ENCODE data around the gene MBP. TPM values are rescaled to one million over a fixed set of nuclear protein-coding genes. Genes with fewer than 3 reads are reported as not detected.

MBP gene
- total and polyA plus RNA-seq, 2 donors (not counting 3 experiments of a cell fraction or from before 2014, with no cell fraction given) = 1.7 to 2.3 TPM

- FAIRE-seq (no peak), DNase-seq (ENCODE audit: low read depth, low spot score) (no peak)
- CTCF ChIA-PET = interaction anchor here (1.3 to 1.6 kb wide), 2 partner anchors 134 to 276 kb away, joined by 4 to 5 read pairs; no protein-coding TSS in a partner anchor
- H3K4me2 ChIP-seq (ENCODE audit: insufficient read depth, low read length) = no peak overlapping the region
- no TSS peak for BruUV-seq (replicated peaks)
- intact Hi-C loops (cut with micrococcal nuclease) = no loop called here
- no peaks in the 10 kb centered on the region for H4K20me1 ChIP-seq (replicated peaks; ENCODE audit: control insufficient read depth, extremely low read depth, insufficient read depth, low read length)
- H3K36me3 ChIP-seq (ENCODE audit: control insufficient read depth in 2 of 2, extremely low read depth in 1 of 2, insufficient read depth in 2 of 2, low read length in 2 of 2) = no peaks in the 10 kb centered on the region
- H3K27ac ChIP-seq (ENCODE audit: insufficient read depth, low read depth, low read length) = no peak overlapping the region
- H2AFZ ChIP-seq (ENCODE audit: low read depth, low read length) = no peak overlapping the region
- dilution Hi-C loops (cut with MboI; ENCODE audit: extremely low pct_ligation_motif_present, low sequenced_read_pairs) = no loop called here
- H3K27me3 ChIP-seq (ENCODE audit: control insufficient read depth in 2 of 2, insufficient read depth in 2 of 2, low read length in 2 of 2) = no peaks in the 10 kb centered on the region
- H3K79me2 ChIP-seq (ENCODE audit: control insufficient read depth, insufficient read depth, low read length) = no peaks in the 10 kb centered on the region
- no peak overlapping the region for H3K9ac ChIP-seq (replicated peaks; ENCODE audit: extremely low read depth, insufficient read depth, low read length)
- H3K4me3 ChIP-seq (replicated peaks in 1 of 3; ENCODE audit: insufficient read depth in 1 of 3, low read depth in 1 of 3, low read length in 3 of 3) = no peak overlapping the region
- no peaks in the 10 kb centered on the region for H3K4me1 ChIP-seq (ENCODE audit: control insufficient read depth, extremely low read depth, insufficient read depth, low read length)
- TF ChIP-seq MYC (IDR thresholded peaks at IDR 0.05; ENCODE audit: low read depth, low read length) (no peak), GATA2 (IDR thresholded peaks at IDR 0.05; ENCODE audit: insufficient read depth, insufficient read length, low read depth, low read length) (no peak), FOS (IDR thresholded peaks at IDR 0.05; ENCODE audit: borderline replicate concordance, insufficient read depth, low read length) (no peak)
- no peaks in the 10 kb centered on the region for H3K9me1 ChIP-seq (replicated peaks; ENCODE audit: control insufficient read depth, extremely low read depth, insufficient read depth, low read length)
- H3K9me3 ChIP-seq (replicated peaks; ENCODE audit: control insufficient read depth, insufficient read depth, low read length) = no peaks in the 10 kb centered on the region
- POLR2A ChIA-PET = no interaction called here
Measured at GRCh38 chr18:77077941-77078689, 54.5 kb downstream of the MBP start.

DNA sequence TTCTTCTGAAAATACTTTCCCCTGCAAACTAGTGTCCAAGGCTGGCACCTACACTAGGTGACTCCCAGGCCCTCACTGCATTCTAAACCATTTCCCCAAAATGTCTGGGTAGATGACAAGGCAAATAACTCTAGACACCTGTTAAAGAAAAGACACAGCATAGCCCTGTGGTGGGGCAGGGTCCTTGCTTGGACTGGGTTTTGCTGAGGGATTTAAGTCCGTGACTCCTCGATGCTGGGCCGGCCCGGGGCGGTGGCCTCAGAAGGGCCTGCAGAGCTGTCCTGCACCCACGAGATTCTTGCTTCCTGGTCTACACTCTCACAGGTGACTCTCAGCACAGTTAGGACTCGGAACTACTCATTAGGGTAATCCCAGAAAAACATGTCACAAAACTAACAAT is 55.2 kb downstream of the MBP start:
- CTCF ChIA-PET = interaction anchor here (1.3 to 1.6 kb wide), 2 partner anchors 134 to 275 kb away, joined by 4 to 5 read pairs; no protein-coding TSS in a partner anchor
- no peak for DNase-seq (ENCODE audit: low read depth, low spot score)
- no peak for TF ChIP-seq JUN (IDR thresholded peaks at IDR 0.05; ENCODE audit: borderline replicate concordance, insufficient read depth, insufficient read length, low read depth)
- no peak for TF ChIP-seq MYC (IDR thresholded peaks at IDR 0.05; ENCODE audit: low read depth, low read length)
- no peak for TF ChIP-seq CTCF (IDR thresholded peaks at IDR 0.05; ENCODE audit: extremely low read depth in 1 of 2, insufficient read depth in 1 of 2, low read depth in 1 of 2, low read length in 2 of 2)
- TF ChIP-seq, protein P1, sequence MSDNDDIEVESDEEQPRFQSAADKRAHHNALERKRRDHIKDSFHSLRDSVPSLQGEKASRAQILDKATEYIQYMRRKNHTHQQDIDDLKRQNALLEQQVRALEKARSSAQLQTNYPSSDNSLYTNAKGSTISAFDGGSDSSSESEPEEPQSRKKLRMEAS (IDR thresholded peaks at IDR 0.05; ENCODE audit: insufficient read depth, insufficient read length) = no peak
- TF ChIP-seq POLR2A (IDR thresholded peaks at IDR 0.05; ENCODE audit: low read depth, low read length) = no peak
- TF ChIP-seq FOS (IDR thresholded peaks at IDR 0.05; ENCODE audit: borderline replicate concordance, insufficient read depth, low read length) = no peak
- TF ChIP-seq POLR2AphosphoS5 (IDR thresholded peaks at IDR 0.05; ENCODE audit: insufficient read depth, low read depth, low read length) = no peak
- no peak for TF ChIP-seq EZH2 (IDR thresholded peaks at IDR 0.05; ENCODE audit: borderline replicate concordance, low read depth, low read length, severe bottlenecking)
- TF ChIP-seq GATA2 (IDR thresholded peaks at IDR 0.05; ENCODE audit: insufficient read depth, insufficient read length, low read depth, low read length) = no peak

More for the DNA sequence above, 55.2 kb downstream of the MBP start:
- Histone ChIP-seq H3K79me2 (ENCODE audit: control insufficient read depth, insufficient read depth, low read length) (no peaks in the 10 kb centered on the region), H3K9ac (replicated peaks; ENCODE audit: extremely low read depth, insufficient read depth, low read length) (no peak overlapping the region), H2AFZ (ENCODE audit: low read depth, low read length) (no peak overlapping the region), H3K27me3 (ENCODE audit: control insufficient read depth in 2 of 2, insufficient read depth in 2 of 2, low read length in 2 of 2) (no peaks in the 10 kb centered on the region), H3K4me3 (replicated peaks in 1 of 3; ENCODE audit: insufficient read depth in 1 of 3, low read depth in 1 of 3, low read length in 3 of 3) (no peak overlapping the region), H3K4me1 (ENCODE audit: control insufficient read depth, extremely low read depth, insufficient read depth, low read length) (peaks cover 2% of the 10 kb centered on the region), H3K36me3 (ENCODE audit: control insufficient read depth in 2 of 2, extremely low read depth in 1 of 2, insufficient read depth in 2 of 2, low read length in 2 of 2) (no peaks in the 10 kb centered on the region), H4K20me1 (replicated peaks; ENCODE audit: control insufficient read depth, extremely low read depth, insufficient read depth, low read length) (no peaks in the 10 kb centered on the region), H3K27ac (ENCODE audit: insufficient read depth, low read depth, low read length) (no peak overlapping the region), H3K9me1 (replicated peaks; ENCODE audit: control insufficient read depth, extremely low read depth, insufficient read depth, low read length) (no peaks in the 10 kb centered on the region), H3K4me2 (ENCODE audit: insufficient read depth, low read length) (no peak overlapping the region), H3K9me3 (replicated peaks; ENCODE audit: control insufficient read depth, insufficient read depth, low read length) (no peaks in the 10 kb centered on the region)
- POLR2A ChIA-PET = no interaction called here
- intact Hi-C loops (cut with micrococcal nuclease) = no loop called here
- dilution Hi-C loops (cut with MboI; ENCODE audit: extremely low pct_ligation_motif_present, low sequenced_read_pairs) = no loop called here
- FAIRE-seq = no peak
- BruUV-seq (replicated peaks) = no TSS peak

Measured in endothelial cell of umbilical vein (primary cell).